ENCODE data around the gene SH2B3. TPM values are rescaled to one million over a fixed set of nuclear protein-coding genes. Genes with fewer than 3 reads are reported as not detected.

The SH2B3 gene
- total RNA-seq, 1 donor from 2014 or later, result 93.7 TPM

- H3K27ac Mint-ChIP-seq (ENCODE audit: unreplicated experiment), result no peak overlapping the region
- peaks cover 18% of the 10 kb centered on the region for H3K36me3 Mint-ChIP-seq (ENCODE audit: low read depth, unreplicated experiment)
- TF ChIP-seq CTCF (IDR thresholded peaks at IDR 0.05; ENCODE audit: unreplicated experiment), result no peak
- H3K4me3 Mint-ChIP-seq (ENCODE audit: unreplicated experiment), result peak overlapping the region; percentile 96
- DNase-seq (ENCODE audit: low spot score), result no peak
- H3K4me1 Mint-ChIP-seq (ENCODE audit: unreplicated experiment), result peaks cover 58% of the 10 kb centered on the region
- H3K9me3 Mint-ChIP-seq (ENCODE audit: unreplicated experiment), result no peaks in the 10 kb centered on the region
- peaks cover 34% of the 10 kb centered on the region for H3K27me3 Mint-ChIP-seq (ENCODE audit: unreplicated experiment)
Observed at GRCh38 chr12:111407377-111408115, 1.8 kb downstream of the SH2B3 start.

GRCh38 chr12:111408116-111408440 lies 2.4 kb downstream of the SH2B3 start:
- no peak overlapping the region for H3K27ac Mint-ChIP-seq (ENCODE audit: unreplicated experiment)
- peaks cover 36% of the 10 kb centered on the region for H3K27me3 Mint-ChIP-seq (ENCODE audit: unreplicated experiment)
- peaks cover 23% of the 10 kb centered on the region for H3K36me3 Mint-ChIP-seq (ENCODE audit: low read depth, unreplicated experiment)
- DNase-seq (ENCODE audit: low spot score), result no peak
- peaks cover 61% of the 10 kb centered on the region for H3K4me1 Mint-ChIP-seq (ENCODE audit: unreplicated experiment)
- no peaks in the 10 kb centered on the region for H3K9me3 Mint-ChIP-seq (ENCODE audit: unreplicated experiment)
- TF ChIP-seq CTCF (IDR thresholded peaks at IDR 0.05; ENCODE audit: unreplicated experiment), result no peak
- H3K4me3 Mint-ChIP-seq (ENCODE audit: unreplicated experiment), result peak overlapping the region; percentile 96

- peak overlapping the region; percentile 83 for H3K4me3 Mint-ChIP-seq (ENCODE audit: unreplicated experiment)
- no peaks in the 10 kb centered on the region for H3K9me3 Mint-ChIP-seq (ENCODE audit: unreplicated experiment)
- H3K27ac Mint-ChIP-seq (ENCODE audit: unreplicated experiment), result peak overlapping the region; percentile 24
Observed at GRCh38 chr12:111408686-111409402, 3.1 kb downstream of the SH2B3 start.

GRCh38 chr12:111409403-111409779 lies 3.7 kb downstream of the SH2B3 start:
- Mint-ChIP-seq H3K27ac (ENCODE audit: unreplicated experiment) (no peak overlapping the region), H3K4me1 (ENCODE audit: unreplicated experiment) (peaks cover 58% of the 10 kb centered on the region), H3K36me3 (ENCODE audit: low read depth, unreplicated experiment) (peaks cover 31% of the 10 kb centered on the region), H3K9me3 (ENCODE audit: unreplicated experiment) (no peaks in the 10 kb centered on the region), H3K27me3 (ENCODE audit: unreplicated experiment) (peaks cover 27% of the 10 kb centered on the region), H3K4me3 (ENCODE audit: unreplicated experiment) (peak overlapping the region; percentile 83)
- DNase-seq (ENCODE audit: low spot score), result no peak
- no peak for TF ChIP-seq CTCF (IDR thresholded peaks at IDR 0.05; ENCODE audit: unreplicated experiment)

More at GRCh38 chr12:111408686-111409402, 3.1 kb downstream of the SH2B3 start:
- Mint-ChIP-seq H3K4me1 (ENCODE audit: unreplicated experiment) (peaks cover 63% of the 10 kb centered on the region), H3K27me3 (ENCODE audit: unreplicated experiment) (peaks cover 31% of the 10 kb centered on the region), H3K36me3 (ENCODE audit: low read depth, unreplicated experiment) (peaks cover 31% of the 10 kb centered on the region)
- TF ChIP-seq CTCF (IDR thresholded peaks at IDR 0.05; ENCODE audit: unreplicated experiment), result no peak
- DNase-seq (ENCODE audit: low spot score), result no peak
